Ishikawa (cell line): ENCODE measurements around the gene CDC42BPA.

ENCODE experiments used
- CEBPB ChIP-seq: IDR thresholded peaks from 2 replicates; pipeline ENCODE4 v1.6.1; 2012
- CREB1 ChIP-seq: IDR thresholded peaks from 2 replicates; pipeline ENCODE4 v1.6.1; 2012; ENCODE audit warnings: low read depth
- EGR1 ChIP-seq: IDR thresholded peaks from 2 replicates; pipeline ENCODE4 v1.6.1; 2012
- EP300 ChIP-seq: IDR thresholded peaks from 2 replicates; pipeline ENCODE4 v1.6.1; 2012; ENCODE audit warnings: borderline replicate concordance
- FOXM1 ChIP-seq: IDR thresholded peaks from 2 replicates; pipeline ENCODE4 v1.6.1; 2012; ENCODE audit warnings: low read depth, borderline replicate concordance
- NFIC ChIP-seq: IDR thresholded peaks from 2 replicates; pipeline ENCODE4 v1.6.1; 2012
- RAD21 ChIP-seq: IDR thresholded peaks from 2 replicates; pipeline ENCODE4 v1.6.1; 2012; ENCODE audit warnings: low read depth
- TAF1 ChIP-seq: IDR thresholded peaks from 2 replicates; pipeline ENCODE4 v1.6.1; 2012; ENCODE audit warnings: low read depth, mild to moderate bottlenecking
- TCF12 ChIP-seq: IDR thresholded peaks from 2 replicates; pipeline ENCODE4 v1.6.1; 2012; ENCODE audit warnings: low read depth
- TEAD4 ChIP-seq: IDR thresholded peaks from 2 replicates; pipeline ENCODE4 v1.6.1; 2012
- YY1 ChIP-seq: IDR thresholded peaks from 2 replicates; pipeline ENCODE4 v1.6.1; 2012; ENCODE audit warnings: low read depth
- ZBTB7A ChIP-seq: IDR thresholded peaks from 2 replicates; pipeline ENCODE4 v1.6.1; 2012; ENCODE audit warnings: low read depth
- TF ChIP-seq, protein P1 (sequence below): IDR thresholded peaks from 2 replicates; pipeline ENCODE4 v1.6.1; 2012
- TF ChIP-seq, protein P2 (sequence below): IDR thresholded peaks from 2 replicates; pipeline ENCODE4 v1.6.1; 2012; ENCODE audit warnings: low read depth, mild to moderate bottlenecking
- TF ChIP-seq, protein P3 (sequence below): IDR thresholded peaks from 2 replicates; pipeline ENCODE4 v1.6.1; 2012

The CDC42BPA gene

DNA sequence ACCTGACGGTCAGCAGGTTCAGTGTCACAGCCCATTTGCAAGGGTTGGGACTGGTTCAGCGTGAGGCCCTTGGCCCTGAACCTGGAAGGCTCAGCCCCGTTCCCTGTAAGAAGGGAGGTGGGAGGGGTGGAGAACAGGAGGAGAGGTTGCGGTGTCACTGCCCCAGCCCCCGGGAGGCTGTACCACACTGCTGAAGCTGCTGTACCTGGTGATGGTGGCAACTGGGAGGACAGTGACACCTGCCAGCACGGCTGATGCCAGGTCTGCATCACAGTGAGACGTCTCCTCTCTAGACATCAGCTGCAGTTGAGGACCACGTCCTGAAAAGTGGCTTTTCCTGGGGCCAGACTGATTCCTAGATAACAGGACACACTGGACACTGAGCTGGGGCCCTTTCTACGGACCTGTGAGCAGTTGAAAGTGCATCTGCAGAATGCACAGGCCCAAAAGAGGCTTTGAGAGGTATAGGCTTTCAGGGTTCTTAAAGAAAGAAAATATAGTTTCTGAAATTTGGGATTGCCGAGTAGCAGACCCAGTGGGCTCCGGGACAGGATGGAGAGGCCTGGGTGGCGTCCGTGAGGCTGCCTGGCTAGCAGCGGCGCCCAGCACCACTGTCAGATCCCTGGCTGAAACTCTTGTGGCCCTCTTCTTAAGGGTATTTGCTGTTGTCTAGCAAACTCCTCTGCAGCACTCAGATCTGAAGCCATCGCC is 330.5 kb downstream of the CDC42BPA start:
- no peak for TF ChIP-seq NFIC
- TF ChIP-seq CREB1: no peak
- no peak for TF ChIP-seq YY1
- TF ChIP-seq, protein P1, sequence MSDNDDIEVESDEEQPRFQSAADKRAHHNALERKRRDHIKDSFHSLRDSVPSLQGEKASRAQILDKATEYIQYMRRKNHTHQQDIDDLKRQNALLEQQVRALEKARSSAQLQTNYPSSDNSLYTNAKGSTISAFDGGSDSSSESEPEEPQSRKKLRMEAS: no peak
- no peak for TF ChIP-seq RAD21
- no peak for TF ChIP-seq FOXM1
- no peak for TF ChIP-seq TAF1
- TF ChIP-seq TEAD4: no peak
- no peak for TF ChIP-seq ZBTB7A

DNA sequence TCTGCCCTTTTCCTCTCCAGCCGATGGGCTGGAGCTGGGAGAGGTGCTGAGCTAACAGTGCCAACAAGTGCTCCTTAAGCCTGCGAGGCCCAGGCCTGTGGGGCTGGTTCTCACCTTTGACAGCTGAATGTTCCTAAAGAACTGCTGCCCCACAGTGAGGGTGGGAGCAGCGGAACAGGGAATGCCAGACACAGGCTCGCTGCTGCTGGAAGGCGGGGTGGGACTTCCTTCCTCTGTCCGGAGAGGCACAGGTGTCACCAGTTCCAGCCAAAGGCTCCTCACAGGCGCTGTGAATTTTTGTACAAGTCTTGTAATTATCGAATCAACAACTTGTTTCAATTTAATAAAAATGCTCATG is 331.1 kb downstream of the CDC42BPA start:
- no peak for TF ChIP-seq YY1
- TF ChIP-seq CEBPB: no peak
- TF ChIP-seq, protein P1: no peak
- TF ChIP-seq EGR1: no peak
- TF ChIP-seq TEAD4: no peak
- no peak for TF ChIP-seq TAF1
- TF ChIP-seq, protein P2, sequence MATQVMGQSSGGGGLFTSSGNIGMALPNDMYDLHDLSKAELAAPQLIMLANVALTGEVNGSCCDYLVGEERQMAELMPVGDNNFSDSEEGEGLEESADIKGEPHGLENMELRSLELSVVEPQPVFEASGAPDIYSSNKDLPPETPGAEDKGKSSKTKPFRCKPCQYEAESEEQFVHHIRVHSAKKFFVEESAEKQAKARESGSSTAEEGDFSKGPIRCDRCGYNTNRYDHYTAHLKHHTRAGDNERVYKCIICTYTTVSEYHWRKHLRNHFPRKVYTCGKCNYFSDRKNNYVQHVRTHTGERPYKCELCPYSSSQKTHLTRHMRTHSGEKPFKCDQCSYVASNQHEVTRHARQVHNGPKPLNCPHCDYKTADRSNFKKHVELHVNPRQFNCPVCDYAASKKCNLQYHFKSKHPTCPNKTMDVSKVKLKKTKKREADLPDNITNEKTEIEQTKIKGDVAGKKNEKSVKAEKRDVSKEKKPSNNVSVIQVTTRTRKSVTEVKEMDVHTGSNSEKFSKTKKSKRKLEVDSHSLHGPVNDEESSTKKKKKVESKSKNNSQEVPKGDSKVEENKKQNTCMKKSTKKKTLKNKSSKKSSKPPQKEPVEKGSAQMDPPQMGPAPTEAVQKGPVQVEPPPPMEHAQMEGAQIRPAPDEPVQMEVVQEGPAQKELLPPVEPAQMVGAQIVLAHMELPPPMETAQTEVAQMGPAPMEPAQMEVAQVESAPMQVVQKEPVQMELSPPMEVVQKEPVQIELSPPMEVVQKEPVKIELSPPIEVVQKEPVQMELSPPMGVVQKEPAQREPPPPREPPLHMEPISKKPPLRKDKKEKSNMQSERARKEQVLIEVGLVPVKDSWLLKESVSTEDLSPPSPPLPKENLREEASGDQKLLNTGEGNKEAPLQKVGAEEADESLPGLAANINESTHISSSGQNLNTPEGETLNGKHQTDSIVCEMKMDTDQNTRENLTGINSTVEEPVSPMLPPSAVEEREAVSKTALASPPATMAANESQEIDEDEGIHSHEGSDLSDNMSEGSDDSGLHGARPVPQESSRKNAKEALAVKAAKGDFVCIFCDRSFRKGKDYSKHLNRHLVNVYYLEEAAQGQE: no peak
- TF ChIP-seq TCF12: no peak
- no peak for TF ChIP-seq RAD21
- no peak for TF ChIP-seq EP300

DNA sequence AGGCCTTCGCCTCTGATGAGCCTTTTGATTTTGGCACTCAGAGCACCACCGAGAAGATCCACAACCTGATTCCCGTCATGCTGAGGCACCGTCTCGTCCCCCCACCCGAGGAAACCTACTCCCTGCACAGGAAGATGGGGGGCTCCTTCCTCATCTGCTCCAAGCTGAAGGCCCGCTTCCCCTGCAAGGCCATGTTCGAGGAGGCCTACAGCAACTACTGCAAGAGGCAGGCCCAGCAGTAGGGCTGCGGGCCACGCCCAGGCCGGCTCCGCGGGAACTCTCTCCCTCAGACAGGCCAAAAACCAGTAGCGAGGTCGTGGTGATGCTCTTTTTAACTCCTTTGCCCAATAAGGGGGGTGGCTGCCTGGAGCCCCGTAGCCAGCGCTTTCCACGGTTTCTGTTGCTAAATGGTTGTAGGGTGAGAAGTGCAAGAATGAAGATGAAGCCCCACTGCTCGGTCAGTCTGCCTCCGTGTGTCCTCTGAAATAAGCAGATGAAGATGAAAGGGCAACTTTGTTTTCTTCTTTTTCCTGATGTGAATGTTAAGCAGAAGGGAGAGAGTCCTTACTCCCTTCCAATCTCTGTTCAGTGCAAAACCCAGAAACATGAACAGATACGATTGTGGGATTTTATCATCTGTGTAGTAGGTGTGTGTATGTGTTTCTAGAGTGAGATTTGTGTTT is 331.7 kb downstream of the CDC42BPA start:
- TF ChIP-seq CEBPB (no peak), NFIC (no peak), TAF1 (no peak)

DNA sequence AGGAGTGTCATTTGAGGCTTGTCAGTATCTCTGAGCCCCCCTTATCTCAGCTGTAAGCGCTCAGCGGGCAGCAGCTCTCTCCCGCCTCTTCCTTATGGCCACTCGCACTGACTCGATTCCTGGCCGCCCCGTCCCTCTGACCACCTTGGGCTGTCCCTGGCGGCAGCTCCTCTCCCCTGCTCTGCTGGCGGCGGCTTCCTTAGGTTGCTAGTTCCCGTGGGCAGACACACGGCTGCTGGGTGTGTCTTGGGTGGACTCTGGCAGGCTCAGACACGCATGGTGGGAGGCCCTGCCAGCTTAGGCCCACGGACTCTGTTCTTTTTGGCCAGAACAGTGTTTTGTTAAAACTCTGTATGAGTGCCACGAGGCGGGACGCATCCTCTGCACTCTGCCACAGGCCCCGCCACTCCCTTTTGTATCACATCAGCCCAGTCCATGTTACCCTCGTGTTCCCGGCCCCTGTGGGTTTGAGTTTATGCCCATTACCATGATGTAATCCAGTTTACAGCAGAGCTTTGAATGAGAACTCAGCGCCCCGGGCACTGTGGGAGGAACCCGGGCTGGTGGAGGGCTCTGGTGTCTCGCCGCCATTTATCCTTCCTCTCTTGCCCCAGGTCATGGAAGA is 332.3 kb downstream of the CDC42BPA start:
- TF ChIP-seq, protein P2: no peak
- TF ChIP-seq TEAD4 (no peak), EGR1 (no peak), NFIC (no peak), ZBTB7A (no peak), CREB1 (no peak), TCF12 (no peak), FOXM1 (no peak), TAF1 (no peak), YY1 (no peak), RAD21 (no peak), CEBPB (no peak), EP300 (no peak)
- TF ChIP-seq, protein P3, sequence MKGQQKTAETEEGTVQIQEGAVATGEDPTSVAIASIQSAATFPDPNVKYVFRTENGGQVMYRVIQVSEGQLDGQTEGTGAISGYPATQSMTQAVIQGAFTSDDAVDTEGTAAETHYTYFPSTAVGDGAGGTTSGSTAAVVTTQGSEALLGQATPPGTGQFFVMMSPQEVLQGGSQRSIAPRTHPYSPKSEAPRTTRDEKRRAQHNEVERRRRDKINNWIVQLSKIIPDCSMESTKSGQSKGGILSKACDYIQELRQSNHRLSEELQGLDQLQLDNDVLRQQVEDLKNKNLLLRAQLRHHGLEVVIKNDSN: no peak
- TF ChIP-seq, protein P1: no peak

DNA sequence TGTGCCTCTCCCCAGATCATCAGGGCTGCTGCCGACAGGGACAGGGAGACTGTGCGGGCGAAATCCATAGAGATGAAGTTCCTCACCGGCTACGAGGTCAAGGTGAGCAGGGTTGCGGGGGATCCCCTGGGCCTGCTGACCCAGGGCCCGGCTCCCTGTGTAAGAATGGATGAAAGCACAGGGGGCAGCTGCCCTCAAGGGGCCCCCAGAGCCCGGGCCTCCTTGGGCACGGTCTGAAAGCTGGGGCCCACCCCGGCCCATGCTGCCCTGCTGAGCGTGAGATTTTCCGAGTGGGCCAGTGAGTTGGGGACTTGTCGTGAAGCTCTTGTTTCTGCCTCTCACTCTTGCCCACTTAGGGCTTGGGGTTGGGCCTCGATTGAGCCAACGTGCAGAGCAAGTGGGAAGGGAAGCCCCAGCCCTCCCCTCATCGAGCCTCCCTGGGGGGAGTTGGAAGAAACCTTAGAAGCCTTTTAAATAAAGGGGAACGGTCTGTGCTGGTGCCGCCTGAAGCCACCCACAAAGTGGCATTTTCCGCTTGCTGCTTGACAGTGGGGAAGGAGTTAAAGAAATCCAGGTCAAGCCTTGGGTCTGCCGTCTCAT is 333.0 kb downstream of the CDC42BPA start:
- TF ChIP-seq, protein P2: no peak
- TF ChIP-seq, protein P3: no peak
- TF ChIP-seq TCF12: no peak
- no peak for TF ChIP-seq CEBPB
- no peak for TF ChIP-seq CREB1
- TF ChIP-seq EP300: no peak
- TF ChIP-seq EGR1: no peak
- TF ChIP-seq YY1: no peak
- TF ChIP-seq NFIC: no peak
- TF ChIP-seq ZBTB7A: no peak
